HepG2 (cell line): ENCODE measurements around the gene ADM5. TPM values are rescaled to one million over a fixed set of nuclear protein-coding genes. Genes with fewer than 3 reads are reported as not detected.
A peak's percentile ranks its signal among the peaks of the same experiment; 100 is the strongest.

ENCODE experiments used
- CEBPB ChIP-seq: IDR thresholded peaks from 2 replicates; pipeline ENCODE4 v1.6.1; 2011; ENCODE audit warnings: low read depth, low read length, improper control_type of control experiment, borderline replicate concordance
- CENPT ChIP-seq: sonication (generic); formaldehyde crosslinking; IDR thresholded peaks from 2 replicates; pipeline ENCODE4 v1.8.0; 2022; ENCODE audit warnings: low read depth, mild to moderate bottlenecking, moderate library complexity, missing genetic modification reagents
- CREB1 ChIP-seq, 2 experiments: fragments of 450-650 bp in 1 of 2; IDR thresholded peaks; 2 replicates each; pipeline ENCODE4 v1.6.1; 2016 to 2017; ENCODE audit warnings: control low read depth in 1 of 2, mild to moderate bottlenecking in 1 of 2, missing compliant biosample characterization in 1 of 2, missing genetic modification characterization in 1 of 2
- GATAD1 ChIP-seq: IDR thresholded peaks from 2 replicates; pipeline ENCODE4 v1.6.1; 2016; ENCODE audit warnings: missing genetic modification reagents, missing compliant biosample characterization
- HNRNPH1 ChIP-seq: fragments of 200-400 bp; formaldehyde crosslinking; optimal IDR thresholded peaks from 2 replicates; pipeline ENCODE3; 2017; ENCODE audit warnings: mild to moderate bottlenecking, low read depth, low read length
- HNRNPK ChIP-seq: fragments of 200-400 bp; formaldehyde crosslinking; IDR thresholded peaks from 2 replicates; pipeline ENCODE4 v1.6.1; 2018; ENCODE audit warnings: low read length, low read depth, moderate library complexity, mild to moderate bottlenecking; ENCODE audit not compliant: poor library complexity, severe bottlenecking
- MIER2 ChIP-seq: IDR thresholded peaks from 2 replicates; pipeline ENCODE4 v1.6.1; 2016; ENCODE audit warnings: missing biosample characterization, missing genetic modification reagents
- RAD21 ChIP-seq: fragments of 450-650 bp; formaldehyde crosslinking; IDR thresholded peaks from 2 replicates; pipeline ENCODE4 v1.5.0; 2020; ENCODE audit warnings: mild to moderate bottlenecking
- SMAD9 ChIP-seq: sonication (generic); formaldehyde crosslinking; IDR thresholded peaks from 2 replicates; pipeline ENCODE4 v1.5.1; 2020; ENCODE audit warnings: mild to moderate bottlenecking, missing genetic modification reagents
- SNRNP70 ChIP-seq: fragments of 200-400 bp; formaldehyde crosslinking; IDR thresholded peaks from 2 replicates; pipeline ENCODE4 v1.6.1; 2017; ENCODE audit warnings: mild to moderate bottlenecking, low read depth, low read length, moderate library complexity
- TEAD2 ChIP-seq: sonication (generic); formaldehyde crosslinking; IDR thresholded peaks from 2 replicates; pipeline ENCODE4 v1.9.0; 2021; ENCODE audit warnings: missing genetic modification reagents
- TMF1 ChIP-seq: sonication (generic); formaldehyde crosslinking; IDR thresholded peaks from 2 replicates; pipeline ENCODE4 v1.8.1; 2022; ENCODE audit warnings: low read depth, missing genetic modification reagents
- ZNF224 ChIP-seq: sonication (generic); formaldehyde crosslinking; IDR thresholded peaks from 2 replicates; pipeline ENCODE4 v1.5.0; 2020; ENCODE audit warnings: mild to moderate bottlenecking, missing genetic modification reagents
- ZNF543 ChIP-seq: sonication (generic); formaldehyde crosslinking; IDR thresholded peaks from 2 replicates; pipeline ENCODE4 v1.4.0; 2020; ENCODE audit warnings: mild to moderate bottlenecking, missing genetic modification reagents
- ZNF709 ChIP-seq: sonication (generic); formaldehyde crosslinking; IDR thresholded peaks from 2 replicates; pipeline ENCODE4 v1.5.0; 2020; ENCODE audit warnings: mild to moderate bottlenecking, missing genetic modification reagents
- ZNF761 ChIP-seq: sonication (generic); formaldehyde crosslinking; conservative IDR thresholded peaks from 2 replicates; pipeline ENCODE4 v1.4.0; 2020; ENCODE audit warnings: mild to moderate bottlenecking, missing genetic modification reagents
- ZNF776 ChIP-seq: sonication (generic); formaldehyde crosslinking; IDR thresholded peaks from 2 replicates; pipeline ENCODE4 v1.4.0; 2020; ENCODE audit warnings: mild to moderate bottlenecking, missing genetic modification reagents
- ZNF879 ChIP-seq: sonication (generic); formaldehyde crosslinking; IDR thresholded peaks from 2 replicates; pipeline ENCODE4 v1.8.1; 2023; ENCODE audit warnings: missing genetic modification reagents
- polyA plus RNA-seq, 8 experiments: library from polyadenylated mRNA; depleted of rRNA in 3 of 8; stranded (reverse) in 7 of 8; unstranded in 1 of 8; fragments of >200 nt; fragmentation: Illumina TruSeq in 4 of 8; extraction: Trizol in 4 of 8; gene quantifications; 2 replicates each; pipeline versions ENCODE4 v1.2.1 to v1.2.3, GENCODE V29; 2011 to 2016; ENCODE audit warnings: low read depth in 4 of 8, missing spikeins in 1 of 8, mixed read lengths in 1 of 8; ENCODE audit not compliant: insufficient read depth in 1 of 8
- total RNA-seq, 5 experiments: library from RNA; depleted of rRNA; stranded (reverse); fragments of >200 nt; fragmentation: Illumina TruSeq; extraction: Trizol; gene quantifications; 2 replicates each; pipeline ENCODE4 v1.2.3, GENCODE V29; 2016; ENCODE audit warnings: low read depth in 1 of 5
- TF ChIP-seq, protein P1 (sequence below): sonication (generic); formaldehyde crosslinking; conservative IDR thresholded peaks from 2 replicates; pipeline ENCODE4 v1.4.0; 2020; ENCODE audit warnings: mild to moderate bottlenecking, missing genetic modification reagents, moderate library complexity
- TF ChIP-seq, protein P2 (sequence below): sonication (generic); formaldehyde crosslinking; IDR thresholded peaks from 2 replicates; pipeline ENCODE4 v1.8.0; 2022; ENCODE audit warnings: mild to moderate bottlenecking, missing genetic modification reagents, moderate library complexity
- TF ChIP-seq, protein P3 (sequence below): sonication (generic); formaldehyde crosslinking; IDR thresholded peaks from 2 replicates; pipeline ENCODE4 v1.9.0; 2021; ENCODE audit warnings: missing genetic modification reagents, mild to moderate bottlenecking, borderline replicate concordance
- TF ChIP-seq, protein P4 (sequence below): sonication (generic); formaldehyde crosslinking; IDR thresholded peaks from 2 replicates; pipeline ENCODE4 v1.4.0; 2020; ENCODE audit warnings: low read depth, mild to moderate bottlenecking, missing genetic modification reagents

ADM5 gene
- total and polyA plus RNA-seq, 2 of the 13 experiments (the other 11 are each of a cell fraction or from before 2014, with no cell fraction given): 2.7 to 4.1 TPM

DNA sequence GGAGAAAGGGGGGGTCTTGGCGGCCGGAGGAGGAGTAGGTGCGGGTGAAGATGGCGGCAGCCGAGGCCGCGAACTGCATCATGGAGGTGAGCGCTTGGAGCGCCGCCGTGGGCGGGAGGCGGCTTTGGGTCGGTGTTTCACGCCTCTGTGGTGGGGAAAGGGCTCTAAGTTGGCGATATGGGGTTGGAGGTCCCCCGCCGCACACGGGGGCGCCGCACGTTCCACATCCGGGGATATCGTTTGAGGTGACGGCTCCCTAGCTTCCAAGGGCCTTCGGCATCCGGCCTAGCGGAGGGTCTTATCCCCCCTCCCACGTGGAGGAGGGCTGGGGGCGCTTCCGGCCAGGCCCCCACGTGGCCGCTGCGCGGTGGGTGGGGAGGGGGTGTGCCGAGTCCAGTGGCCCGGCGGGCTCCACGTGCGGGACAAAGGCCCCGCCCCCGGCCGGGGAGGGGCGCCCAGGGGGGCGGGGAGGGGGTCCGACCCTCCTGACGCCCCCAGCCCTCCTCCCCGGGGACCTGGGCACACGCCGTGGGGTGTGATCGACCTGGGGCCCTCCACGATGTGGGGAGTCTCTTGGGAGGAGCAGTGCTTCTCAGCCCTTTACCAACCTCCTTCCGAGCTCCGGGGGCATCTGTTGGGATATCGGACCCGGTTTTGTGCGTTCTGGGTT lies 12.0 kb upstream of the ADM5 start, which contains the start of gene PRMT1 (continued):
- no peak for TF ChIP-seq SNRNP70
- peak; percentile 77 for TF ChIP-seq HNRNPK
- TF ChIP-seq TMF1 (CRISPR knock-in tag): peak; percentile 40; the same call in 1 of the 2 replicates
- TF ChIP-seq ZNF879 (CRISPR knock-in tag): no peak
- TF ChIP-seq, protein P1, sequence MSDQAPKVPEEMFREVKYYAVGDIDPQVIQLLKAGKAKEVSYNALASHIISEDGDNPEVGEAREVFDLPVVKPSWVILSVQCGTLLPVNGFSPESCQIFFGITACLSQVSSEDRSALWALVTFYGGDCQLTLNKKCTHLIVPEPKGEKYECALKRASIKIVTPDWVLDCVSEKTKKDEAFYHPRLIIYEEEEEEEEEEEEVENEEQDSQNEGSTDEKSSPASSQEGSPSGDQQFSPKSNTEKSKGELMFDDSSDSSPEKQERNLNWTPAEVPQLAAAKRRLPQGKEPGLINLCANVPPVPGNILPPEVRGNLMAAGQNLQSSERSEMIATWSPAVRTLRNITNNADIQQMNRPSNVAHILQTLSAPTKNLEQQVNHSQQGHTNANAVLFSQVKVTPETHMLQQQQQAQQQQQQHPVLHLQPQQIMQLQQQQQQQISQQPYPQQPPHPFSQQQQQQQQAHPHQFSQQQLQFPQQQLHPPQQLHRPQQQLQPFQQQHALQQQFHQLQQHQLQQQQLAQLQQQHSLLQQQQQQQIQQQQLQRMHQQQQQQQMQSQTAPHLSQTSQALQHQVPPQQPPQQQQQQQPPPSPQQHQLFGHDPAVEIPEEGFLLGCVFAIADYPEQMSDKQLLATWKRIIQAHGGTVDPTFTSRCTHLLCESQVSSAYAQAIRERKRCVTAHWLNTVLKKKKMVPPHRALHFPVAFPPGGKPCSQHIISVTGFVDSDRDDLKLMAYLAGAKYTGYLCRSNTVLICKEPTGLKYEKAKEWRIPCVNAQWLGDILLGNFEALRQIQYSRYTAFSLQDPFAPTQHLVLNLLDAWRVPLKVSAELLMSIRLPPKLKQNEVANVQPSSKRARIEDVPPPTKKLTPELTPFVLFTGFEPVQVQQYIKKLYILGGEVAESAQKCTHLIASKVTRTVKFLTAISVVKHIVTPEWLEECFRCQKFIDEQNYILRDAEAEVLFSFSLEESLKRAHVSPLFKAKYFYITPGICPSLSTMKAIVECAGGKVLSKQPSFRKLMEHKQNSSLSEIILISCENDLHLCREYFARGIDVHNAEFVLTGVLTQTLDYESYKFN: no peak; the same call in none of the 2 replicates
- no peak for TF ChIP-seq ZNF761 (CRISPR knock-in tag)
- TF ChIP-seq, protein P2, sequence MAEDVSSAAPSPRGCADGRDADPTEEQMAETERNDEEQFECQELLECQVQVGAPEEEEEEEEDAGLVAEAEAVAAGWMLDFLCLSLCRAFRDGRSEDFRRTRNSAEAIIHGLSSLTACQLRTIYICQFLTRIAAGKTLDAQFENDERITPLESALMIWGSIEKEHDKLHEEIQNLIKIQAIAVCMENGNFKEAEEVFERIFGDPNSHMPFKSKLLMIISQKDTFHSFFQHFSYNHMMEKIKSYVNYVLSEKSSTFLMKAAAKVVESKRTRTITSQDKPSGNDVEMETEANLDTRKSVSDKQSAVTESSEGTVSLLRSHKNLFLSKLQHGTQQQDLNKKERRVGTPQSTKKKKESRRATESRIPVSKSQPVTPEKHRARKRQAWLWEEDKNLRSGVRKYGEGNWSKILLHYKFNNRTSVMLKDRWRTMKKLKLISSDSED (CRISPR knock-in tag): no peak
- no peak; the same call in 1 of the 2 replicates for TF ChIP-seq CENPT (CRISPR knock-in tag)
- peak; percentile 95 for TF ChIP-seq HNRNPH1
- TF ChIP-seq, protein P3, sequence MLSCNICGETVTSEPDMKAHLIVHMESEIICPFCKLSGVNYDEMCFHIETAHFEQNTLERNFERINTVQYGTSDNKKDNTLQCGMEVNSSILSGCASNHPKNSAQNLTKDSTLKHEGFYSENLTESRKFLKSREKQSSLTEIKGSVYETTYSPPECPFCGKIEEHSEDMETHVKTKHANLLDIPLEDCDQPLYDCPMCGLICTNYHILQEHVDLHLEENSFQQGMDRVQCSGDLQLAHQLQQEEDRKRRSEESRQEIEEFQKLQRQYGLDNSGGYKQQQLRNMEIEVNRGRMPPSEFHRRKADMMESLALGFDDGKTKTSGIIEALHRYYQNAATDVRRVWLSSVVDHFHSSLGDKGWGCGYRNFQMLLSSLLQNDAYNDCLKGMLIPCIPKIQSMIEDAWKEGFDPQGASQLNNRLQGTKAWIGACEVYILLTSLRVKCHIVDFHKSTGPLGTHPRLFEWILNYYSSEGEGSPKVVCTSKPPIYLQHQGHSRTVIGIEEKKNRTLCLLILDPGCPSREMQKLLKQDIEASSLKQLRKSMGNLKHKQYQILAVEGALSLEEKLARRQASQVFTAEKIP: no peak
- TF ChIP-seq CREB1 (IDR thresholded peaks at IDR 0.05): no peak
- TF ChIP-seq CREB1 (CRISPR knock-in tag; IDR thresholded peaks at IDR 0.05): no peak
- TF ChIP-seq ZNF543 (CRISPR knock-in tag): 0 out of 2 replicates have a peak, but pooled peaks have one; percentile 61
- peak; percentile 64 for TF ChIP-seq ZNF776 (CRISPR knock-in tag)
- TF ChIP-seq RAD21: no peak; the same call in 1 of the 2 replicates
- TF ChIP-seq CEBPB: no peak
- no peak for TF ChIP-seq MIER2 (CRISPR knock-in tag)
- no peak for TF ChIP-seq TEAD2 (CRISPR knock-in tag)
- TF ChIP-seq, protein P4, sequence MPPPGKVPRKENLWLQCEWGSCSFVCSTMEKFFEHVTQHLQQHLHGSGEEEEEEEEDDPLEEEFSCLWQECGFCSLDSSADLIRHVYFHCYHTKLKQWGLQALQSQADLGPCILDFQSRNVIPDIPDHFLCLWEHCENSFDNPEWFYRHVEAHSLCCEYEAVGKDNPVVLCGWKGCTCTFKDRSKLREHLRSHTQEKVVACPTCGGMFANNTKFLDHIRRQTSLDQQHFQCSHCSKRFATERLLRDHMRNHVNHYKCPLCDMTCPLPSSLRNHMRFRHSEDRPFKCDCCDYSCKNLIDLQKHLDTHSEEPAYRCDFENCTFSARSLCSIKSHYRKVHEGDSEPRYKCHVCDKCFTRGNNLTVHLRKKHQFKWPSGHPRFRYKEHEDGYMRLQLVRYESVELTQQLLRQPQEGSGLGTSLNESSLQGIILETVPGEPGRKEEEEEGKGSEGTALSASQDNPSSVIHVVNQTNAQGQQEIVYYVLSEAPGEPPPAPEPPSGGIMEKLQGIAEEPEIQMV (CRISPR knock-in tag): no peak
- TF ChIP-seq ZNF709 (CRISPR knock-in tag): peak; percentile 86
- TF ChIP-seq GATAD1 (CRISPR knock-in tag): no peak; the same call in 1 of the 2 replicates
- no peak for TF ChIP-seq ZNF224 (CRISPR knock-in tag)
- no peak for TF ChIP-seq SMAD9 (CRISPR knock-in tag)
